Cerebellar cortex (tissue), 1 donor: ENCODE data around the gene PLXDC1.
"Not testable (repeated sequence)": the region's sequence is repeated elsewhere in the genome, so short reads cannot be mapped to it uniquely, and the experiment has no call there.

Experiments
- DNase-seq: peaks from one replicate; pipeline ENCODE4 v3.0.0-alpha.2; 2015; ENCODE audit warnings: low spot score

Gene PLXDC1

DNA sequence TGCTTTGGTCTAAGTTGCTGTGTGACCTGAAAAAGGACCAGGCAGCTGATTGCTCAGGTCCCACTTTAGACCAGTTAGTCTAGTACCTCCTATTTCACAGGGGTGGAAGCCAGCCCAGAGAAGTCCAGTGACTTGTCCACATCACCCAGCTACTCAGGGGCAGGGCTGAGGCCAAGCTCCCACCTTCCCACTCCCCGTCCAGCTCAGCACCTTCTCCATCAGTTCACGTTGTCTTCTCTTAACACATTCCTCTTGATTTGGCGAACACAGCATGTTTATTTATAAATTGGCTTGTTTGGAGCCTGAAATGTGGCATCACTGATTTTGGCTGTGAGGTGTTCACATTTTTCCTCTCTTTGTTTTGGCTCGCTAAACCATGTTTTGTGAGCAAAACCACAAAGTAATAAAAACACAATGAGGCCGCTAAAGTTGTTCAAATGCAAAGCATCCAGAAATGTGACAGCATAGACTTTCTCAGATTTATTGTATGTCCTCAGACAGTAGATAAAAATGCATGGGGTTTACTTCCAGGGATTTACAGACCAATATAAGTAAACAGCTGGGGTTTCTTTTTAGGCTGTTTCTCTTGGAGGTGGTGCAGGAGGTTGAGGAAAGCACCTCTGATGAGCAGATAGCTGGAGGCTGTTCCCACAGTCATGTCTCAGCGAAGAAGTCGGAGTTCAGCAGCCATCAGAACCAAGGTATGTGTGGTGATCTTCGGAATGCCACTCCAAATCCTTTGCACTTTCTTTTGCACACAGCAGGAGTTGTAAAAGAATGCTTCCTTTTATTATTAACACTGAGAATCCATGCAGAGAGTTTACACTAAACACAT is 88.4 kb downstream of the PLXDC1 start:
- DNase-seq: no peak

DNA sequence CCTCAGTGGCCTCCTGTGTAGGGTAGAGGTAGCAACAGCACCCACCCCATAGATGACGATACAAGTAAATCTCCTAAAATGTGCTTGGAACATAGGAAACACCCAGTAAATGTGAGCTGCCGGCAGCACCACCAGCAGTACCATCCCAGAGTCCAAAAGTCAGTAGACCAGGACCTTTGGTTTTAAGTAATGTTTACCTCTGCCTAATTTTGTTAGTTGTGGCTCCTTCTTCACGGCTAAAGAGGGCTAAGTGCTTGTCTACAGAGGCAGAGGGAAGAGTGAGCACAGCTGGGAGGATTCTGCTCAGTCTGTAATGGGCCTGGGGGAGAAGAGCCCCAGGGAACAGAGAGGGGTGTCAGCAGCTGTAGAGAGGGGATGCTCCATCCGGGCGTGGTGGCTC is 92.9 kb downstream of the PLXDC1 start:
- DNase-seq: no peak

DNA sequence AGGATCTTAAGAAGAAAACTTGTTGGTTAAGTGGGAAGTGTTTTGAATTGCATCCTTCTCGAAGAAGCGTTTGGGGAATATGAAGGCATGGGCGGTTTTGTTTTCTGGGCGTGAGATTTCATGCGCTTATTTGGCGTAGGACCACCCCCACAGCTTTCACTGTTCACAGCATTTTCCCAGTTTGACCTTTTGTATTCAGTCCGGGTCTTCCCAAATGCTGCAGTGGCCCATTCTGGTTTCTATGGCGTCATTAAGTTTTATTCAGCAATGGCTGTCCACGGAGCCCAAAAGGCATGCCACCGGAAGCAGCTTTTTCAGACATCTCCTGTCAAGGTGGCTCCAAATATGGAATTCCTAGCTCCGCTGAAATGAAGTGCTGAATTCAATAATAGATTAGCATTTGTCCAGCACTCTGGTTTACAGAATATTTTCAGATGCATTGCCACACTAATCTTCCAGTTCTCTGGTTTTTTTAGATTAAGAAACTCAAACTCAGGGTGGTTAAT is 93.7 kb downstream of the PLXDC1 start:
- DNase-seq: no peak

DNA sequence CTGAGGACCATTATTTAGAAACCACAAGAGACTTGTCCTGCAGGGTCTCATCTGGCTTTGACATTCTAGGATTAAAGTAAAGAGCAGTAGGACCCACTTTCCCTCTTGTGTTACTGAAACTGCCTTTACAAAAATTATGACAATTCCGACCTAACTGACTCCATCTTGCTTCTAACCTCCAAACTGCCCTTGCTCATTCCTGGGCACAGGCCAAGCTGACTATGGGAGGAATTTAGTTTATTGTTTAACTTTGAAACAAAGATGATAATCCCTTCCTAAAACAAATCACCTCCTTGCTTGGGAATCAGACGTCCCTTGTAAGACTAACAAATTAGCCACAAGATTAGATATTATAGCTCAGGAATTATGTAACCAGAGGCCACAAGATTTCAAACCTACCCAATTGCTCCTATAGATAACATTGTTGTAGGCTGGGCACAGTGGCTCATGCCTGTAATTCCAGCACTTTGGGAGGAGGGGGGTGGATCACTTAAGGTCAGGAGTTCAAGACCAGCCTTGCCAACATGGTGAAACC is 97.3 kb downstream of the PLXDC1 start:
- no peak for DNase-seq

DNA sequence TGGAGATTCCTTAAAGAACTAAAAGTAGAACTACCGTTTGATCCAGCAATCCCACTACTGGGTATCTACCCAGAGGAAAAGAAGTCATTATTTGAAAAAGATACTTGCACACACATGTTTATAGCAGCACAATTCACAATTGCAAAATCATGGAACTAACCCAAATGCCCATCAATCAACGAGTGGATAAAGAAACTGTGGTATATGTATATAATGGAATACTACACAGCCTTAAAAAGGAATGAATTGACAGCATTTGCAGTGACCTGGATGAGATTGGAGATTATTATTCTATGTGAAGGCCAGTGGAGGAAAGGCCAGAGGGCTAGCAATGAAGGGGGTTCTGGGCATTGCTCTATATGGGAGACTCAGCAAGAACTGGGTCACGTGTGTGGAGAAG is 99.0 kb downstream of the PLXDC1 start:
- DNase-seq: not testable (repeated sequence)

DNA sequence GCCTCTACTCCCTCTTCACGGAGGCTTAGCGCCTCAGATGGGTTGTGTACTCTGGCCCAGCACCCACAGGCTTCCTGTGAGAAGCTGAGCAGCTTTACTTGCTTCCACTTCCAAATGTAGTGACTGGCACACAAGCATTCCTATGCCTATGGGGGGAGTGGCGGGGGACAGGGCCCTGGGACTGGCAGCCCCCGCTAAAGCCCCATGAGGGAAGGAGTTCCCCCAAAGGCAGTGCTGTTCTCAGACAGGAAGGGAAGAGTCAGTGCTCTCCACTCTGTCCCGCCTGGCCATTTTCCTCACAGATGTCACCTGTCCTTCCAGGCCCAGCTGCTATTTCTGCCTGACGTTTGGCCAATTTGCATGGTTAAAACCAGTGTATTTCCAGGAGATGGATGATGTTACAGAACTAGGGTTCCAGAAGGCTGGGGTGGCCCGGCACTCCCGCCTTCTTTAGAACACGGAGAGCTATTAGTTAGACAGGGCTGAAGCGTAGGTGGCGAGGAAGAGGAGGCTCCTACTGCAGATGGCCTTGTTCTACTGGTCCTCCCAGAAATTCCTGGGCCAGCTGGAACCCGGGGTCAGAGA is 100.3 kb downstream of the PLXDC1 start:
- DNase-seq: no peak

DNA sequence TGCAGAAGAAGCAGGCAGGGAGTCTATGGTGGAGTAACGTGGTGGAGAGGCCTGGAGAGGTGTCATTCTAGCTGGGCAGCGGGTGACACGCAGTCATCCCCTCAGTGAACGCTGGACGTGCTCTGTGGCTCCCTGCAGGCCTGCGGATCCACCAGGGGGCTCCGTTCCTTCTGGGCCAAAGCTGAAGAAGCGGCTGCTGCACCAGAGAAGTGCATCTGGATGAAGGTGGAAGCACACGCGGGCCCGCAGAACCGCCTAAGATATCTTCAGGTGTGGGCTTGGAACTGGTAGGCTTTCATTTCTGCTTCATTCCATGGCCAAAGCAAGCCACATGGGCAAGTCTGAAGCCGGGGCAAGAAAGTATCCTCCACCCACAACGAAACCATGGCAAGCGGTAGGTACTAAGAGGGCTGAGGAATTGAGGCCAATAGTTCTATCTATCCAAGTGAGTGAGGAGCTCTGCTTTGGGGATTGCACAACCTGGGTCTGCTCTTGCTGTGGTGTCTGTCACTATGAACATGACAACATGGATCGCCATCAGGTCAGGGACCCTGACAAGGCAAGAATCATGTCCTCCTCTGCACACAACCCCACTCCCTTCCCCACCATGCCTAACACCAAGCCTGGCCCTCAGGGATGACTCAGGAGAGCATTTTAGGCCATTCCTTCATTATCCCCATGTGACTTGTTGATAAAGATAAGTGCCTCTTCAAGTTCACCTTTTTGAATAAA is 105.3 kb downstream of the PLXDC1 start:
- no peak for DNase-seq

DNA sequence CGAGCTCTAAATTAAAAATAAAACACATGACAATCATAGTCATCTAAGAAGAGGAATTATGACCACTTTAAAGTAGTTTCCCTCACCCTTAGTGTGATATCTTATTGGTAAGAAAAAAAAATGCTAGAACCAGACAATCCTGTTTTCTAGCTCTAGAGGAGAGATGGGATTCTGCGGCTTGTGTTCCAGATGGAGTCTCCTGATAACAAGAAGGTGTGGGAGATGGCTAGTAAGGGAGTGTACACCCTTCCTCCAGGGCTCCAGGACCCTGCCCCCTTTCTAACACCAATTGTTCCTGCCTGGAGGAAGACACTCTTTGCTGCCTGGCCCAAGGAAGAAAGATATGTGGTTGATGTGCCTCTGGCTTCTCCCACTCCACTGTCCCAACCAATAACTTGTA is 115.4 kb downstream of the PLXDC1 start:
- no peak for DNase-seq

DNA sequence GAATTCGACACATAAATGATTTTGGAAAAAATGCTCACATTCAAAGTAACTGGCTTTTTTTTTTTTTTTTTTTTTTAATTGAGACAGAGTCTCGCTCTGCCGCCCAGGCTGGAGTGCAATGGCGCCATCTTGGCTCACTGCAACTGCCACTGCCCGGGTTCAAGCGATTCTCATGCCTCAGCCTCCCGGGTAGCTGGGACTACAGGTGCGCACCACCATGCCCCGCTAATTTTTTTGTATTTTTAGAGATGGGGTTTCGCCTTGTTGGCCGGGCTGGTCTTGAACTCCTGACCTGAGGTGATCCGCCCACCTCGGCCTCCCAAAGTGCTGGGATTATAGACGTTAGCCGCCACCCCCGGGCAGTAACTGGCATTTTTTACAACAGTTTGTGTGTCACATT is 115.9 kb downstream of the PLXDC1 start:
- not testable (repeated sequence) for DNase-seq

DNA sequence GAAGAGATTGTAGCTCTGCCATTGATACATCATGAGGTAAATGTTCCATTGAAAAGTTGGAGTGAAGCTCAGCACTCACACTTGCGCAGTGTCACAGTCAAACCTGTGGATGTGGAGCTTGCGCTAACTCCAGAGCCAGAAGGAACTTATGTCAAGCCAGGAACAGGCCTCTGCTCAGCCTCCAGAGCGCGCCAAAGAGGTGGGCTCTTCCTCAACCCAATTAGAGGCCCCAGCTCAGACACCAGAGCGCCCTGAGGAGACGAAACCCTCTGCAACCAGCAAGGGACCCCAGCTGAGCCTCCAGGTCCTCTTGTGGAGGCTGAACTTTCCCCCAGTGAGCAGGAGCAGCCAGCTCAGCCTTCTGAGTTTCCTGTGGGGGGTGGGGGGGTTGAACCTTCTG is 122.7 kb downstream of the PLXDC1 start:
- DNase-seq: peak; percentile 5

DNA sequence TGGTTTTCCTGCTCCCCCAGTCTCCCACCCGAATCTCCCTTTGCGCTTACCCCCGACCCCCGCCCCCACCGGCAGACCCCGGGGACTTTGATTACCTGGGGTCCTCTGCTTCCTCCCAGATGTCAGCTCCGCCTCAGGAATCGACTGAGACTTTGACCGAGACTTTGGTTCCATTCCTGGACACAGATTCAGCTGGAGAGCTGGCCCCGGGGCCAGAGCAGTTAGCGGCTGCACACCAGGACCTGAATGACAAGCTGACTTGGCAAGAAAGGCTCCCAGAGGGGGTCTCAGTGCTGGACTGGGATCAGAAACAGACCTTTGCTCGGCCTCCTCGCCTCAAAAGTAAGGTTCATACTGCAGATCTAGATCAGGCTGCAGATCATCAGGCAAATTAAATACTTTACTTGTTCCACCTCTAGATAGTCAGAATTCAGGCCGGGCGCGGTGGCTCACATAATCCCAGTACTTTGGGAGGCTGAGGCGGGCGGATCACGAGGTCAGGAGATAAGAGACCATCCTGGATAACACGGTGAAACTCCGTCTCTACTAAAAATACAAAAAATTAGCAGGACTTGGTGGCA is 123.9 kb downstream of the PLXDC1 start:
- DNase-seq: no peak

DNA sequence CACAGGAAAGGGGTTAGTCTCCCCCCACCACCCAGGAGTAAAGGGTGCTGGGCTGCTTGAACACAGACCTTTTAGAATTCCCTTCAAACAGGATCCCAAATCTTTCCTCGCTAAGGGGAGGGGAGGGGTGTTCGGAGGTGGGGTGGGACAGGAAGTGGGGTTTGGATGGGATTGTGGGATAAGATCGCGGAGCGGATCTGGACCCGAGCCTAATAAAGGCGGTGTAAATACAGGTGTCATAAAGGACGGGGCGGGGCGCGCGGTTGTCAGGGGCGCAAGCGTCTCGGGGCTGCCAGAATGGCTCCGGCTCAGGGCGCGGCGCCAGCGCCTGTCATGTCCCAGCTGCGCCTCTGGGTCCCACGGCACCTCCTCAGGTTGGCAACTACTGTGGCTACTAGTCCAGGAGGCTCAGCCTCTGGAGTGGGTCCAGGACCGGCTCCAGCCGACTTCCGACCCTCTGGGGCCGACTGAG is 124.4 kb downstream of the PLXDC1 start:
- DNase-seq: no peak

DNA sequence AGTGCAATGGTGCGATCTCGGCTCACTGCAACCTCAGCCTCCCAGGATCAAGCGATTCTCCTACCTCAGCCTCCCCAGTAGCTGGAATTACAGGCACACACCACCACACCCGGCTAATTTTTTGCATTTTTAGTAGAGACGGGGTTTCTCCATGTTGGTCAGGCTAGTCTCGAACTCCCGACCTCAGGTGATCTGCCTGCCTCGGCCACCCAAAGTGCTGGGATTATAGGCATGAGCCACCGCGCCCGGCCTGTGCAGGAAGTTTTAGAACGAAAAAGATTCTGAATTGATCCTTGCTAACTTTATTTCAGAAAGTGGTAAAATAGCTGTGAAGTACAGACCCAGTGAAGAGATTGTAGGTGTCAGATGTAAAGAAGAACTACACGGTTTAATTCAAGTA is 125.1 kb downstream of the PLXDC1 start:
- DNase-seq: not testable (repeated sequence)

DNA sequence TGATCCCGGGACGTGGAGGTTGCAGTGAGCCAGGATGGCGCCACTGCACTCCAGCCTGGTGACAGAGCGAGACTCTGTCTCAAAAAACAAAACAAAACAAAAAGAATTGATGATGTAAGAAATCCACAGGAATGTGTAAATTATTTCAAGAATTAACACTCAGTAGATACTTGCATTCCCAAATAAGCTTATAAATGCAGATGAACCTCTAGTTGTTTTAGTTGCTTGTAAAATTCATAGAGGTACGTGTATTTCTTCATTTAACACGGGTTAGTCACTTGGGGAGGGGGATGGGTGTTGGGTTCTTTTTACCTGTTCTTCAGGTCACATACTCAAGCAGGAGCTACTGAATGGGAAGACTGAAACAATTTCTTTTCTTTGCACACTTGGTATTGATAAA is 128.5 kb downstream of the PLXDC1 start:
- no peak for DNase-seq

DNA sequence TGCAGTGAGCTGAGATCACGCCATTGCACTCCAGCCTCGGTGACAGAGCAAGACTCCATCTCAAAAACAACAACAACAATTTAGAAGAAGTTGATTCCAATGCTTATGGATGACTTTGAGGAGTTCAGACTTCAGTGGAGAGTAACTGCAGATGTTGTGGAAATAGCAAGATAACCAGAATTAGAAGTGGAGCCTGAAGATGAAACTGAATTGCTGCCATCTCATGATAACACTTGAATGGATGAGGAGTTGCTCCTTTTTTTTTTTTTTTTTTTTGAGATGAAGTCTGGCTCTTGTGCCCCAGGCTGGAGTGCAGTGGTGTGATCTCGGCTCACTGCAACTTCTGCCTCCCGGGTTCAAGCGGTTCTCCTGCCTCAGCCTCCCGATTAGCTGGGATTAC is 131.4 kb downstream of the PLXDC1 start:
- DNase-seq: not testable (repeated sequence)

DNA sequence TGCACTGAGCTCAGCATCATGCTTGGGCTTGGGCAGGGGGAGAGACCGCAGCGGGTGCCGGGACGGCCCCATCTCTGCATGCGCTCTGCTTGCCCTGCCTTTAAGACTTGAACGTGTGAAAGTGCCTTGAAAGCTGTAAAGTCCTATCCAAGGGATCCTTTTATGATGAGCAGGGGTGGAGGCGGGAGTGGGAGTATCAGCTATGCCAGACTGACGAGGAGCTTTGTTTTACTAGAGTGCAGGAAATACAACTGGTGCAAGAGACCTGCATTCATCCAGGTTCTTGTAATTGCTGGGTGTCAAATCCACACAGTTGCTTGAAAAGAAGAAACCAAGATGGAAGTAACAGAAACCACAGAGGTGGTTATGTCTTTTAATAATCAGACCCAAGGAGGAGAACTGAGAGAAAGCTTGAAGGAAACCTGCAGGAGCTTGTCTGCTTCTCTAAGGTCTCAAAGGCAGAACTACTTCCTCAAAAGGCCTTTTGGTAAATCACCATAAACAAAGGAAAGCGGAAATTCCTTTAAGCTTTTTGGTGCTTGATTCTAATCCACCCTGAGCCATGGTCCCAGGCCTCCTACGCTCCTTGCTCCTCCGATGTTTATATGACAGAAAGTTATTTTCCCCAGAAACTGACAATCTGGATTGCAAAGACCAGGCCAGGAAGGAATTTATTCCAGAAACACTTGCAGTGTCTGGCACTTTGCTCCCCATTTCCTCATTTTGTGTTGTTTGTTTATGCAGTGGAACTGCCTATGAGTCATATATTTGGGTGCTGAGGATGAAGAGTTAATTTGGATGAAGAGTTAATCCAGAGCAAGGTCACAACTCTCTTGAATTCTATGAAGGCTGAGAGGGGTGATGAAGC is 132.9 kb downstream of the PLXDC1 start:
- DNase-seq: no peak

DNA sequence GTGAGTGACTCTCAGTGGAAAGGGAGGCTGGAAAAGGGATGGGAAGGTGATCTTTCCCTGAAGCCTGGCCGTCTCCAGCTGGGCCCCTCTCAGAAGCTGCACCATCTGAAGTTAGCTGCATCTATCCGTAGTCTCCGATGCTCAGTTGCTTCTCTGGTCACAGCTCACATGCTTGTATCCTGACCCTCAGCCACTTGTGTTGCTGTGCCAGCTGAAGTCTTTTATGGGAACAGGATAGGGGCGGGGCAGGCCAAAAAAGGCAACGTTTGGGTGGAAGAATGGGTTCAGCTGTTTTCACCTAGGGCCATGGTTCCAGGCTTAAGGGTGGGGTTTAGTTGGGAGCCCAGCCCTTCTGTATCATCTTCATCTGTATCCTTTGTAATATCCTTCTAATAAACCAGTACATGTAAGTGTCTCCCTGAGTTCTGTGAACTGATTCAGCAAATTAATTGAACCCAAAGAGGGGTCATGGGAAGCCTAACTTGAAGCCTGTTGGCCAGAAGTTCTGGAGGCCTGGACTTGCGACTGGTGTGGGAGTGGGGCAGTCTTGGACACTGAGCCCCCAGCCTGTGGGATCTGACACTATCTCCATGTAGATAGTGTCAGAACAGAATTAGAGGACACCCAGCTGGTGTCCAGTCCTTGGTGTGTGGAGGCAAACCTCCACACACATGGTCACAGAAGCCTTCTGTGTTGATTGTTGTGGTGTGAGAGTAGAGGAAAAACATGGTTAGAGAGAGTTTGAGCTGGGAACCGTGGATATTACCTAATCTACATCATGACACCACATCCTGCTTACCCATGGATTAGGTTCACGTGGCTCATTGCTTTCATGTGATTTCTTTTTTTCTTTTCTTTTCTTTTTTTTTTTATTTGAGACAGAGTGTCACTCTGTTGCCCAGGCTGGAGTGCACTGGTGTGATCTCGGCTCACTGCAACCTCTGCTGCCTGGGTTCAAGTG is 135.0 kb downstream of the PLXDC1 start:
- no peak for DNase-seq

DNA sequence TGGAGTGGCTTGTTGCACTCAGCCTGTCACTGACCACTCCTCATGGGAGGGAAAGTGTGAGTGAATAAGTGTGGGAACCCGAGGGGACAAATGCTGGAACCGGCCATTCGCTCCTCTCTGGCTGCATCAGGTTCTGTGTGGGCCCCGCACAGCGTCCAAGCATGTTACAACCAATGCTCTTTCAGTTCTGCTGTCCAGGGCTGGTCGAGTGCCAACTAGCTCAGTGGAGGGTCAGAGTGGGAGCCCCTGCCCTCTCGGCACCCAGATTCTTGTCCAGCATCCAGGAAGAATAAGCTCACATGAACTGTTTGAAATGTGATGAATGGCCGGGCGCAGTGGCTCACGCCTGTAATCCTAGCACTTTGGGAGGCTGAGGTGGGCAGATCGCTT is 135.9 kb downstream of the PLXDC1 start:
- no peak for DNase-seq

DNA sequence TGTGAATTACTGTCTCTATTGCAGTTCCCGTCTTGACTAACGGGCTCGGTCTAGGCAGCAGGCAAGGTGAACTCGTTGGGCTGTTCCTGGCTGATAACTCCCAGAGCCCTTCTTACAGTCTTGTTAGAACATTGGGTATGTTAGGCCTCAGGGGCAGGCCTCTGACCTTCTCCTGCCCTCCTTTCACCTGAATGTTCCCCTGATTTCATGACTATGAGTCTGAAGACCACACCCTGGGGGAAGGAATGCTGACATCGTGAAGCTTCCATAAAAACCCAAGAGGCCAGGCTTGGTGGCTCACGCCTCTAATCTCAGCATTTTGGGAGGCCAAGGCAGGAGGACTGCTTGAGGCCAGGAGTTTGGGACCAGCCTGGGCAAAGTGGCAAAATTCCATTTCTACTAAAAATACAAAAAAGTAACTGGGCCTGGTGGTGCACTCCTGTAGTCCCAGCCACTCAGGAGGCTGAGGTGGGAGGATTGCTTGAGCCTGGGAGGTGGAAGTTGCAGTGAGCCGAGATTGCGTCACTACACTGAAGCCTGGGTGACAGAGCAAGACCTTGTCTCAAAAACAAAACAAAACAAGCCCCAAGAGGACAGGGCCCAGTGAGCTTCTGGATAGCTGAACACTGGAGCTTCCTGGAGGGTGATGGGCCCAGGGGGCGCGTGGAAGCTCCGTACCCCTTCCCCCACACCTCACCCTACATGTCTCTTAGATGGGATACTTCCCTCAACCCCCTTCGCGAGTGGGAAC is 136.5 kb downstream of the PLXDC1 start:
- no peak for DNase-seq
